ENCODE data around the gene SLC25A22.
A peak's percentile ranks its signal among the peaks of the same experiment; 100 is the strongest.

Gene SLC25A22

GRCh38 chr11:770642-771616, 27.2 kb downstream of the SLC25A22 start:
- DNase-seq = no peak

- no peak for DNase-seq
Measured at GRCh38 chr11:769887-770641, 28.0 kb downstream of the SLC25A22 start.

GRCh38 chr11:767238-767637, 30.8 kb downstream of the SLC25A22 start:
- no peak for DNase-seq

- no peak for DNase-seq
Measured at GRCh38 chr11:766936-767210, 31.2 kb downstream of the SLC25A22 start.

DNA sequence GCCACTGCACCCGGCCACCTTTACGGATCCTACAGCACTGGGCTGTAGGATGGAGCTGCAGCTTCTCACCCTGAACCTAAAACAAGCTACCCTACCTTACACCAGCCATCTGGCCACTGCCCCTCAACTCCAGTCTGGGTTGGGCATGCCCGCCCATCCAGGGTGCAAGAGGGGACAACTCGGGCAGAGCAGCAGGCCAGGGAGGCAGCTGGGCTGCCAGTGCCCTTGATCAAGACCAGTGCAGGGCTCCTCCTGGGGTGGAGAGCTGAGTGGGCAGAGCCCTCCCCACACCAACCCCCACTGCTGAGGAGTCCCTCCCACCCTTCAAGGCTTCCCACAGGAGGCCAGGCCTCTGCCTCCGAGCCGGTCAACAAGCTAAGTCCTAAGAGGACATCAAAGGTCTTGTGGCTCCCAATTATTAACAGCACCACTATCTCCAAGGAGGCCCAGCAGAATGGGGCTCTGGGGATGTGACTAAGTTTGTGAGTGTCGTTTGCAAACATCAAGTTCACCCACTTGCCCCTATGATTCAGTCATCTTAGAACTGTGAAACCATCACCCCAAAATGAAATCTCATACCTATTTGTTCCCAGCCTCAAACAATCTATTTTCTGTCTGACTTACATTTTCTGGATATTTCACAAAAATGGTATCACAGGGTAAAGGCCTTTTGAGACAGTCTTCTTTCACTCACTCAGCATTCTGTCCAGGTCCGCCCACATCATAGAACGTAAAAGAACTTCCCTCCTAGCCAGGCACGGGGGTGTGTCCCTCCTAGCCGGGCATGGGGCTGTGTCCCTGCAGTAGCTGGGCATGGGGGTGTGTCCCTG, 31.8 kb downstream of the SLC25A22 start:
- DNase-seq = no peak

GRCh38 chr11:765802-766091, 32.3 kb downstream of the SLC25A22 start:
- no peak for DNase-seq

- DNase-seq = peak; percentile 45
Measured at GRCh38 chr11:765025-765801, 32.9 kb downstream of the SLC25A22 start.

- no peak for DNase-seq
Measured at GRCh38 chr11:764322-765024, 33.6 kb downstream of the SLC25A22 start.

DNA sequence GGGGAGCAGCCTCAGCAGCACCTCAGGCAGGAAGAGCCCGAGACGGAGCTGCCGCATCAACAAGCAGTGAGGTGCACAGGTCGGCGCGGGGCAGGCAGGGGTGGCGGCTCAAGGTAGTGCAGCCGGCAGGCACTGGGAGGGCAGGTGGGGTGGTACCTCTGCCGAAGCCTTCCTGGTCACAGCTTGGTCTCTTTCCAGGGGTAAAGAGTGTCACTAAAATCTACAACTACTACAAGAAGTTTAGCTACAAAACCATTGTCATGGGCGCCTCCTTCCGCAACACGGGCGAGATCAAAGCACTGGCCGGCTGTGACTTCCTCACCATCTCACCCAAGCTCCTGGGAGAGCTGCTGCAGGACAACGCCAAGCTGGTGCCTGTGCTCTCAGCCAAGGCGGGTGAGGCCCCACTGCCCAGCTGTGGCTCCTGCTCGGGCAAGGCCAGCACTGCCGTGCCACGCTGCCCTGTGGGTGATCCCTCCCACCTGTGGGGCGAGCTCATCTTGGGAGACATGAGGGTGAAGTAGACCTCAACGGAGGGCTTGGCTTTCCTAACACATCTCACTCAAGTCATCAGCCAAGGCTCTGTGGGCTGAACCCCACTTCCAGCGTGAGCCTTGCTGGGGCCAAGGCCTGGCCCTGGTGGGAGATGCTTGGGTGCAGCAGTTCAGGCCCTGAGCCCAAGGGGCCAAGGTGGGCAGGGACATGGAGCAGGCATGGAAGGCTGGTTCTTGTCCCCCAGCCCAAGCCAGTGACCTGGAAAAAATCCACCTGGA, 34.3 kb downstream of the SLC25A22 start:
- no peak for DNase-seq

- DNase-seq = peak; percentile 27
Measured at GRCh38 chr11:763073-763463, 35.0 kb downstream of the SLC25A22 start.

- no peak for DNase-seq
Measured at GRCh38 chr11:762421-763072, 35.5 kb downstream of the SLC25A22 start.

DNA sequence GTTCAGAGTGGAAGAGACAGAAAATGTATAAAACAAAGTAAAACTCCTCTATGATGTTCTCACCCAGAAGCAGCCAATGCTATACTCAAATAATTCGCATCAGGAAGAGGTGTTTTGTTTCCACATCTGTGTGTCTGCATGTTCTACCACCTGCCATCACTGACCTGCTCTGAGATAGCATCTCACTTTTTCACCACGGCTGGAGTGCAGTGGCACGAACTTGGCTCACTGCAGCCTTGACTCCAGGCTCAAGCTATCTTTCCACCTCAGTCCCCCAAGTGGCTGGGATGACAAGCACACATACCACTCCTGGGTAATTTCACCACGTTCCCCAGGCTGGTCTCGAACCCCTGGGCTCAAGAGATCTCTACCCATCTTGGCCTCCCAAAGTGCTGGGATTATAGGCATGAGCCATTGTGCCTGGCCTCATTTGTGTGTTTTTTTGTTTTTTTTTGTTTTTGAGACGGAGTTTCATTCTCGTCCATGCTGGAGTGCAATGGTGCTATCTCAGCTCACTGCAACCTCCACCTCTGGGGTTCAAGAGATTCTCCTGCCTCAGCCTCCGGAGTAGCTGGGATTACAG, 36.5 kb downstream of the SLC25A22 start:
- no peak for DNase-seq

- DNase-seq = no peak
Measured at GRCh38 chr11:760236-760635, 37.8 kb downstream of the SLC25A22 start.

- no peak for DNase-seq
Measured at GRCh38 chr11:749731-750130, 48.4 kb downstream of the SLC25A22 start.

DNA sequence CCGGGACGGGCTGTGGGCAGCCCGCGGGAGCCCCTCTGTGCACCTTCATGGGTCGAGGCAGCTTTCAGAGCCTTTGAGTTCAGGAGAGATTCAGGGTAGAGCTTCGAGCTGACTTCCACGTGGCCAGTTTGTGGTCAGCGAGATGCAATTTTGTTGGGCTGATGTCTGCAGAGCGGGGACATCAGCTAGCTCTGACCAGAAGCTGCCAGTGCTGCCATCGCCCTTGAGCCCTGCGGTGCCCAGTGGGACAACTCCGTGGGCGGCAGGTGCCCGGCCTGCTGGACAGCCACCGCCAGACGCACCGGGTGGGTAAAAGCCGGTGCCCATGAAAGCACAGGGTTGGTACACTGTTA, 50.1 kb downstream of the SLC25A22 start:
- no peak for DNase-seq

DNA sequence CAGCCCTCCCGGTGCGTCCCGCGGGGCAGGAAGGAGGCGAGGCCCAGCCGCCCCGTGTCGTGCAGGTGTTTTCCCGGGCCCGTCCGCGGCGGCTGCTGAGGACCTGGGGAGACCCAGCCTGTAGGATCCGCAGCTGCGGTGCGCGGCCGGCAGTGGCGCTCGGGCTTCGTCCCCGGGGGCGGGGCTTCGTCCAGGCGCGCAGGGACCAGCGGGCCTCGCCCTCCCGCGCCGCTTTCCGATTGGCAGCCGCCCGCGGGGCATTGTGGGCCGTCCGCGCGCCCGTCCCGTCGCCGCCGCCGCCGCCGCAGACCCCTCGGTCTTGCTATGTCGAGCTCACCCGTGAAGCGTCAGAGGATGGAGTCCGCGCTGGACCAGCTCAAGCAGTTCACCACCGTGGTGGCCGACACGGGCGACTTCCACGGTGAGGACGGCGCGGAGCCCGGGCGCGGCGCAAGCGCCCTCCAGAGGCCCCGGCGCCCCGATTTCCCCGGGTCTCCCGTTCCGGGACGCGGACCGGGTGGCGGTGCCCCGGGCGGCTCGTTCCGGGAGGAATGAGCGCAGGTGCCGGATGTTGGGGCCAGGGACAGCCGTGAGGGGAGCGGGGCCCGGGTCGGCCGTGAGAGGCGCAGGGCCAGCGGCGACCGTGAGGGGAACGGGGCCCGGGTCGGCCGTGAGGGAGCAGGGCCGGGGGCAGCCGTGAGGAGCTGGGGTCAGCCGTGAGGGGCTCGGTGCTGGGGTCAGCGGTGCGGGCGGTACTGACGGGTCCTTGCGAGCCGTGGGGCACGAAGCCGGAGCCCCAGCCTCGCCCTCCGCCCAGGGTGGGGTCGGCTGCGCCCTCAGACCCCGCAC, 50.7 kb downstream of the SLC25A22 start, which contains the start of gene TALDO1:
Gene TALDO1 (plus strand): TSS at position 307 of the 849 bp plus-strand sequence. CDS start 18 bp downstream, at position 325.
- DNase-seq = peak; percentile 93

- DNase-seq = peak; percentile 36
Measured at GRCh38 chr11:746289-747157, 51.6 kb downstream of the SLC25A22 start.

- DNase-seq = no peak
Measured at GRCh38 chr11:745428-745827, 52.7 kb downstream of the SLC25A22 start.
